ENCODE data around the gene CCDC112. TPM values are rescaled to one million over a fixed set of nuclear protein-coding genes. Genes with fewer than 3 reads are reported as not detected.

Gene CCDC112
- total RNA-seq, 2 donors from 2014 or later, result 8.4 to 11.1 TPM

DNA sequence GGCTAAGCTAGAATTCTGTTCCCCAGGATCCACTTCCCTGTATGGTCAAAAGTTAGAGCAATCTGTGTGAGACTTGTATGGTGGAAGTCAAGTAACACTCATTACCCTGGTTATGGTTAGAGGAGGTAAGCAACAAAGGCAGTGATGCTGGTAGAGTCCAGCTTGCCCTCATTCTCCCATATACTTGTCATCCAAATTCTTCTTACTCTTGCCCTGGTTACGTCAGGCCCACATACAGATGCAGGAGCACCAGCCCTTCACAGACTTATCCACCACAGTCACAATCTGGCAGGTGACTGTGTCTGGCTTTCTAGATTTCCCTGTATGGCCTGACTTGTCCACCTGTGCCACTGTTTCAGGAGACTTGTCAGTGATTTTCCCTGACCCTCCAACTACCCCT is 69.2 kb downstream of the CCDC112 start:
- TF ChIP-seq CTCF (IDR thresholded peaks at IDR 0.05), result no peak
- H3K9me3 ChIP-seq, result no peaks in the 10 kb centered on the region
- ATAC-seq (ENCODE audit: insufficient number of reproducible peaks, low FRiP score, low read depth), result no peak
- no peak overlapping the region for H3K4me3 ChIP-seq
- H3K36me3 ChIP-seq, result no peaks in the 10 kb centered on the region
- DNase-seq (ENCODE audit: low spot score), result no peak
- no peak overlapping the region for H3K27ac ChIP-seq
- H3K4me1 ChIP-seq (ENCODE audit: control insufficient read depth in 1 of 2, low read depth in 2 of 2), result peaks cover 0 to 12% of the 10 kb centered on the region in 2 donors
- no peaks in the 10 kb centered on the region for H3K27me3 ChIP-seq (replicated peaks; ENCODE audit: insufficient read depth)

Other genes with a start within 250 kb of the CCDC112 start
- gene TRIM36, start 126.7 kb downstream of the CCDC112 start, total RNA-seq, result 10 to 100 TPM in 1 of 2 donors, 1 to 10 TPM in 1; 4.6 to 15.3 TPM
- gene PGGT1B, start 33.8 kb downstream of the CCDC112 start, total RNA-seq, result 10 to 100 TPM in 1 of 2 donors, 1 to 10 TPM in 1; 7.3 to 16.6 TPM
- gene FEM1C, start 248.1 kb upstream of the CCDC112 start, total RNA-seq, result 10 to 100 TPM; 14.1 to 35.6 TPM